Stimulated activated CD4-positive, alpha-beta T cell treated with anti-CD3 and anti-CD28 coated beads, Interleukin-4, amount 100 ng/mL, for 4 hours (primary cell): Measurements from ENCODE around the gene KDSR.
A peak's percentile ranks its signal among the peaks of the same experiment; 100 is the strongest.

Source experiments
- DNase-seq, 2 experiments: peaks; one replicate each; pipeline ENCODE4 v3.0.0-alpha.2; 2020

The KDSR gene

GRCh38 chr18:63302636-63303405 lies 64.2 kb downstream of the KDSR start:
- peak in 1 of 2 experiments; percentile 30 for DNase-seq

GRCh38 chr18:63302220-63302619 lies 64.8 kb downstream of the KDSR start:
- no peak for DNase-seq

- no peak for DNase-seq
These were observed 65.6 kb downstream of the KDSR start for GRCh38 chr18:63301434-63301833.

GRCh38 chr18:63299837-63300745 lies 66.9 kb downstream of the KDSR start:
- no peak for DNase-seq

GRCh38 chr18:63298400-63299365 lies 68.3 kb downstream of the KDSR start:
- DNase-seq, result no peak

GRCh38 chr18:63297687-63298399 lies 69.2 kb downstream of the KDSR start:
- no peak for DNase-seq

- DNase-seq, result no peak
These were observed 73.1 kb downstream of the KDSR start for GRCh38 chr18:63293935-63294334.

GRCh38 chr18:63292831-63293683 lies 73.9 kb downstream of the KDSR start:
- DNase-seq, result peak in 1 of 2 experiments; percentile 5

GRCh38 chr18:63291278-63291677 lies 75.7 kb downstream of the KDSR start:
- DNase-seq, result no peak

- DNase-seq, result peak in 1 of 2 experiments; percentile 66
These were observed 76.2 kb downstream of the KDSR start for GRCh38 chr18:63290821-63291200.

GRCh38 chr18:63290166-63290820 lies 76.7 kb downstream of the KDSR start:
- no peak for DNase-seq

- DNase-seq, result no peak
These were observed 78.7 kb downstream of the KDSR start for GRCh38 chr18:63288311-63288710.

- DNase-seq, result no peak
These were observed 79.2 kb downstream of the KDSR start for GRCh38 chr18:63287691-63288220.

GRCh38 chr18:63286926-63287325 lies 80.1 kb downstream of the KDSR start:
- DNase-seq, result no peak

- no peak for DNase-seq
These were observed 81.9 kb downstream of the KDSR start for GRCh38 chr18:63284827-63285733.

GRCh38 chr18:63284173-63284799 lies 82.7 kb downstream of the KDSR start:
- no peak for DNase-seq

GRCh38 chr18:63283305-63284094 lies 83.5 kb downstream of the KDSR start:
- DNase-seq, result no peak

GRCh38 chr18:63282793-63283192 lies 84.2 kb downstream of the KDSR start:
- DNase-seq, result no peak
